ENCODE results near the gene ITSN2. TPM values are rescaled to one million over a fixed set of nuclear protein-coding genes. Genes with fewer than 3 reads are reported as not detected.
"Not testable (repeated sequence)": the region's sequence is repeated elsewhere in the genome, so short reads cannot be mapped to it uniquely, and the experiment has no call there.

The ITSN2 gene
- total and polyA plus RNA-seq, 5 experiments from 2014 or later: 45.9 to 156 (median 57.8) TPM

- Mint-ChIP-seq H3K4me3 (peak overlapping the region in 2 of 10 donors; percentile 0 to 28), H3K9me3 (no peaks in the 10 kb centered on the region), H3K27me3 (no peaks in the 10 kb centered on the region), H3K27ac (no peak overlapping the region), H3K36me3 (no peaks in the 10 kb centered on the region), H3K4me1 (peaks cover 33 to 89% (median 70%) of the 10 kb centered on the region in 4 donors)
- DNase-seq (no peak), ATAC-seq (no peak)
- POLR2A ChIA-PET: no interaction called here
Observed at GRCh38 chr2:24345937-24346336, 14.4 kb downstream of the ITSN2 start.

GRCh38 chr2:24343225-24343882, 17.0 kb downstream of the ITSN2 start:
- no peak for DNase-seq
- H3K36me3 Mint-ChIP-seq: peaks cover 0 to 3% (median 2%) of the 10 kb centered on the region in 3 donors
- POLR2A ChIA-PET: no interaction called here
- H3K27ac Mint-ChIP-seq: peak overlapping the region in 6 of 10 donors; percentile 22 to 81 (median 62)
- no peaks in the 10 kb centered on the region for H3K9me3 Mint-ChIP-seq
- peaks cover 32 to 89% (median 73%) of the 10 kb centered on the region in 4 donors for H3K4me1 Mint-ChIP-seq
- ATAC-seq: no peak
- H3K4me3 Mint-ChIP-seq: peak overlapping the region in 3 of 10 donors; percentile 15 to 43 (median 21)
- no peaks in the 10 kb centered on the region for H3K27me3 Mint-ChIP-seq

- no peak for DNase-seq
- Mint-ChIP-seq H3K36me3 (peaks cover 0 to 3% (median 2%) of the 10 kb centered on the region in 3 donors), H3K27ac (peak overlapping the region in 6 of 10 donors; percentile 23 to 53 (median 44)), H3K4me1 (peaks cover 39 to 93% (median 81%) of the 10 kb centered on the region in 4 donors), H3K9me3 (no peaks in the 10 kb centered on the region), H3K4me3 (peak overlapping the region in 4 of 10 donors; percentile 13 to 41 (median 39)), H3K27me3 (no peaks in the 10 kb centered on the region)
- ATAC-seq: no peak
- POLR2A ChIA-PET: no interaction called here
Observed at GRCh38 chr2:24342110-24342910, 18.0 kb downstream of the ITSN2 start.

- peaks cover 46 to 85% (median 79%) of the 10 kb centered on the region in 4 donors for H3K4me1 Mint-ChIP-seq
- peaks cover 0 to 5% (median 3%) of the 10 kb centered on the region in 3 donors for H3K36me3 Mint-ChIP-seq
Observed at GRCh38 chr2:24339856-24340262, 20.5 kb downstream of the ITSN2 start.

GRCh38 chr2:24339098-24339497, 21.2 kb downstream of the ITSN2 start:
- peak overlapping the region in 5 of 10 donors; percentile 7 to 69 (median 13) for H3K27ac Mint-ChIP-seq
- ATAC-seq, H3K9me3 Mint-ChIP-seq, H3K27me3 Mint-ChIP-seq, H3K36me3 Mint-ChIP-seq, DNase-seq: not testable (repeated sequence)
- H3K4me1 Mint-ChIP-seq: peaks cover 48 to 84% (median 79%) of the 10 kb centered on the region in 4 donors
- H3K4me3 Mint-ChIP-seq: peak overlapping the region in 4 of 10 donors; percentile 5 to 39 (median 22)
- POLR2A ChIA-PET: interaction anchor here (0.7 kb wide), 1 partner anchor 22 kb away, joined by 3 read pairs; no protein-coding TSS in a partner anchor

More at GRCh38 chr2:24339856-24340262, 20.5 kb downstream of the ITSN2 start:
- Mint-ChIP-seq H3K27me3 (no peaks in the 10 kb centered on the region), H3K27ac (peak overlapping the region in 4 of 10 donors; percentile 5 to 33 (median 10)), H3K4me3 (peak overlapping the region in 2 of 10 donors; percentile 30 to 45), H3K9me3 (no peaks in the 10 kb centered on the region)
- POLR2A ChIA-PET: interaction anchor here (0.7 kb wide), 1 partner anchor 21 kb away, joined by 3 read pairs; no protein-coding TSS in a partner anchor
- ATAC-seq: no peak
- DNase-seq: no peak

GRCh38 chr2:24337890-24338289, 22.4 kb downstream of the ITSN2 start:
- POLR2A ChIA-PET: interaction anchor here (0.7 kb wide), 1 partner anchor 794 kb away, joined by 5 read pairs; no protein-coding TSS in a partner anchor
- DNase-seq (no peak), ATAC-seq (no peak)
- Mint-ChIP-seq H3K27me3 (no peaks in the 10 kb centered on the region), H3K4me1 (peaks cover 49 to 85% (median 82%) of the 10 kb centered on the region in 4 donors), H3K27ac (peak overlapping the region in 9 of 10 donors; percentile 0 to 68 (median 27)), H3K36me3 (peaks cover 0 to 8% (median 3%) of the 10 kb centered on the region in 3 donors), H3K4me3 (peak overlapping the region in 3 of 10 donors; percentile 8 to 49 (median 28)), H3K9me3 (no peaks in the 10 kb centered on the region)

GRCh38 chr2:24336811-24337210, 23.5 kb downstream of the ITSN2 start:
- H3K9me3 Mint-ChIP-seq: no peaks in the 10 kb centered on the region
- peak overlapping the region in 3 of 10 donors; percentile 2 to 27 (median 10) for H3K27ac Mint-ChIP-seq
- peak overlapping the region in 1 of 10 donors; percentile 9 for H3K4me3 Mint-ChIP-seq
- H3K36me3 Mint-ChIP-seq: peaks cover 0 to 8% (median 3%) of the 10 kb centered on the region in 3 donors
- peaks cover 45 to 85% (median 76%) of the 10 kb centered on the region in 4 donors for H3K4me1 Mint-ChIP-seq
- ATAC-seq (no peak), DNase-seq (no peak)
- no peaks in the 10 kb centered on the region for H3K27me3 Mint-ChIP-seq
- POLR2A ChIA-PET: interaction anchor here (0.7 kb wide), 1 partner anchor 33 kb away, joined by 5 read pairs; no protein-coding TSS in a partner anchor

GRCh38 chr2:24334245-24334633, 26.1 kb downstream of the ITSN2 start:
- ATAC-seq (no peak), DNase-seq (no peak)
- peaks cover 0 to 16% (median 0%) of the 10 kb centered on the region in 3 donors for H3K36me3 Mint-ChIP-seq
- peak overlapping the region in 1 of 10 donors; percentile 22 for H3K4me3 Mint-ChIP-seq
- POLR2A ChIA-PET: no interaction called here
- peaks cover 39 to 84% (median 71%) of the 10 kb centered on the region in 4 donors for H3K4me1 Mint-ChIP-seq
- H3K9me3 Mint-ChIP-seq: no peaks in the 10 kb centered on the region
- peak overlapping the region in 4 of 10 donors; percentile 16 to 51 (median 40) for H3K27ac Mint-ChIP-seq
- no peaks in the 10 kb centered on the region for H3K27me3 Mint-ChIP-seq

GRCh38 chr2:24332791-24333540, 27.4 kb downstream of the ITSN2 start:
- no peaks in the 10 kb centered on the region for H3K9me3 Mint-ChIP-seq
- H3K4me3 Mint-ChIP-seq: peak overlapping the region in 1 of 10 donors; percentile 7
- ATAC-seq (no peak), DNase-seq (no peak)
- H3K27ac Mint-ChIP-seq: peak overlapping the region in 3 of 10 donors; percentile 39 to 56 (median 51)
- H3K36me3 Mint-ChIP-seq: peaks cover 0 to 17% (median 0%) of the 10 kb centered on the region in 3 donors
- POLR2A ChIA-PET: no interaction called here
- no peaks in the 10 kb centered on the region for H3K27me3 Mint-ChIP-seq
- peaks cover 33 to 81% (median 64%) of the 10 kb centered on the region in 4 donors for H3K4me1 Mint-ChIP-seq

GRCh38 chr2:24330161-24330560, 30.2 kb downstream of the ITSN2 start:
- no peak for ATAC-seq
- Mint-ChIP-seq H3K4me1 (peaks cover 24 to 70% (median 55%) of the 10 kb centered on the region in 4 donors), H3K9me3 (no peaks in the 10 kb centered on the region), H3K27ac (peak overlapping the region in 7 of 10 donors; percentile 38 to 90 (median 75)), H3K4me3 (peak overlapping the region in 7 of 10 donors; percentile 6 to 66 (median 35)), H3K27me3 (no peaks in the 10 kb centered on the region), H3K36me3 (peaks cover 0 to 23% (median 2%) of the 10 kb centered on the region in 3 donors)
- POLR2A ChIA-PET: interaction anchor here (0.7 kb wide), 1 partner anchor 31 kb away, joined by 3 read pairs; no protein-coding TSS in a partner anchor
- DNase-seq: no peak

- POLR2A ChIA-PET: no interaction called here
- Mint-ChIP-seq H3K4me1 (peaks cover 24 to 70% (median 57%) of the 10 kb centered on the region in 4 donors), H3K36me3 (peaks cover 0 to 27% (median 2%) of the 10 kb centered on the region in 3 donors), H3K9me3 (no peaks in the 10 kb centered on the region), H3K4me3 (peak overlapping the region in 3 of 10 donors; percentile 6 to 53 (median 35)), H3K27me3 (no peaks in the 10 kb centered on the region), H3K27ac (peak overlapping the region in 4 of 10 donors; percentile 38 to 85 (median 72))
- DNase-seq: no peak
- no peak for ATAC-seq
Observed at GRCh38 chr2:24329700-24330099, 30.6 kb downstream of the ITSN2 start.

GRCh38 chr2:24328010-24328409, 32.3 kb downstream of the ITSN2 start:
- POLR2A ChIA-PET: no interaction called here
- peaks cover 16 to 55% (median 47%) of the 10 kb centered on the region in 4 donors for H3K4me1 Mint-ChIP-seq
- H3K36me3 Mint-ChIP-seq: peaks cover 0 to 37% (median 4%) of the 10 kb centered on the region in 3 donors
- H3K9me3 Mint-ChIP-seq: no peaks in the 10 kb centered on the region
- H3K27me3 Mint-ChIP-seq: no peaks in the 10 kb centered on the region
- H3K27ac Mint-ChIP-seq: peak overlapping the region in 2 of 10 donors; percentile 35 to 59
- ATAC-seq (no peak), DNase-seq (no peak)
- H3K4me3 Mint-ChIP-seq: peak overlapping the region in 1 of 10 donors; percentile 2

All from naive thymus-derived CD8-positive, alpha-beta T cell (primary cell).